HCT116 (cell line): Measurements from ENCODE around the gene ARID3A. TPM values are rescaled to one million over a fixed set of nuclear protein-coding genes. Genes with fewer than 3 reads are reported as not detected.

Experiments used
- ATAC-seq: fragments of 200-7000 bp; cut with Tn5 transposase; 2 replicates; pipeline ENCODE4 v1.9.1; 2020; ENCODE audit warnings: mild to moderate bottlenecking, moderate library complexity
- BruUV-seq: library from RNA; stranded (reverse); fragments of 400-500 nt; replicated peaks from 2 replicates; lab custom pipeline; 2021; lab: Mats Ljungman, UMichigan
- CTCF ChIA-PET: fragments of 300-600 bp; sonication (Branson Sonifier 250); formaldehyde crosslinking; loops from one replicate; lab custom pipeline; 2021; ENCODE audit warnings: antibody characterized with exemption; lab: Charles Lee
- POLR2A ChIA-PET: fragments of 300-600, 350-600 bp; sonication (Branson Sonifier 250); formaldehyde crosslinking; loops from one replicate; lab custom pipeline; 2021; ENCODE audit warnings: antibody characterized with exemption; lab: Charles Lee
- RAD21 ChIA-PET, 2 experiments: fragments of 300-600 bp; sonication (Branson Sonifier 250); formaldehyde crosslinking; loops; one replicate each; lab custom pipeline; 2023; ENCODE audit warnings: low total read pairs in 2 of 2; ENCODE audit not compliant: uncharacterized antibody in 2 of 2, unreplicated experiment in 2 of 2, low non-redundant PET in 1 of 2; lab: Charles Lee
- DNase-seq: peaks from one replicate; pipeline ENCODE4 v3.0.0-alpha.2; 2010; ENCODE audit warnings: low read depth, low spot score
- H2AFZ ChIP-seq: fragments of 200-600 bp; shearing (Covaris generic), sonication (generic); 2 replicates; pipeline ENCODE4 v1.6.1; 2017; ENCODE audit warnings: low read depth, mixed run types, mixed read lengths, antibody characterized with exemption, low read length; ENCODE audit not compliant: poor library complexity, severe bottlenecking
- H3K27ac ChIP-seq: 2 replicates; pipeline ENCODE4 v1.5.1; 2012; ENCODE audit warnings: low read depth, low read length
- H3K27me3 ChIP-seq: fragments of 200-600 bp; sonication (generic); 2 replicates; pipeline ENCODE4 v1.6.1; 2016; ENCODE audit warnings: mixed run types, low read length, mixed read lengths; ENCODE audit not compliant: insufficient read depth
- H3K36me3 ChIP-seq, 2 experiments: fragments of 200-500 bp in 1 of 2; fragments of 200-600 bp in 1 of 2; sonication (Bioruptor generic) in 1 of 2; sonication (generic) in 1 of 2; 2 replicates each; pipeline versions ENCODE4 v1.5.1 to v1.6.1; 2014 to 2016; ENCODE audit warnings: low read length in 2 of 2, inconsistent platforms in 1 of 2, mixed read lengths in 1 of 2, mixed run types in 1 of 2; ENCODE audit not compliant: insufficient read depth in 2 of 2, control insufficient read depth in 1 of 2
- H3K4me1 ChIP-seq, 2 experiments: fragments of 200-600 bp in 1 of 2; sonication (generic) in 1 of 2; 2 replicates each; pipeline versions ENCODE4 v1.5.1 to v1.6.1; 2012 to 2017; ENCODE audit warnings: low read length in 2 of 2, inconsistent platforms in 1 of 2, mild to moderate bottlenecking in 1 of 2, mixed read lengths in 1 of 2, mixed run types in 1 of 2, moderate library complexity in 1 of 2; ENCODE audit not compliant: insufficient read depth in 2 of 2, control insufficient read depth in 1 of 2
- H3K4me2 ChIP-seq: fragments of 200-600 bp; sonication (generic); 2 replicates; pipeline ENCODE4 v1.6.1; 2017; ENCODE audit warnings: mixed run types, low read length, mixed read lengths
- H3K4me3 ChIP-seq, 2 experiments: fragments of 200-600 bp in 1 of 2; sonication (generic) in 1 of 2; replicated peaks in 1 of 2; 2 replicates each; pipeline ENCODE4 v1.5.1; 2011 to 2016; ENCODE audit warnings: low read length in 2 of 2, control low read depth in 1 of 2, low read depth in 1 of 2, mild to moderate bottlenecking in 1 of 2, mixed read lengths in 1 of 2, mixed run types in 1 of 2
- H3K79me2 ChIP-seq: fragments of 200-600 bp; sonication (generic); 2 replicates; pipeline ENCODE4 v1.6.1; 2017; ENCODE audit warnings: mild to moderate bottlenecking, mixed run types, low read length, moderate library complexity, mixed read lengths; ENCODE audit not compliant: insufficient read depth
- H3K9ac ChIP-seq: fragments of 200-600 bp; sonication (generic); 2 replicates; pipeline ENCODE4 v1.6.1; 2016; ENCODE audit warnings: low read length, mixed read lengths
- H3K9me2 ChIP-seq: fragments of 200-600 bp; sonication (generic), shearing (Covaris generic); 2 replicates; pipeline ENCODE4 v1.6.1; 2017; ENCODE audit warnings: mixed run types, mild to moderate bottlenecking, moderate library complexity; ENCODE audit not compliant: insufficient read depth
- H3K9me3 ChIP-seq, 2 experiments: fragments of 200-500 bp in 1 of 2; fragments of 200-600 bp in 1 of 2; sonication (Bioruptor generic) in 1 of 2; sonication (generic) in 1 of 2; 2 replicates each; pipeline ENCODE4 v1.6.1; 2014 to 2017; ENCODE audit warnings: low read length in 2 of 2, mixed read lengths in 2 of 2, inconsistent platforms in 1 of 2, low read depth in 1 of 2, mild to moderate bottlenecking in 1 of 2, mixed run types in 1 of 2, moderate library complexity in 1 of 2; ENCODE audit not compliant: control insufficient read depth in 1 of 2, insufficient read depth in 1 of 2
- H4K20me1 ChIP-seq: fragments of 200-600 bp; sonication (generic), shearing (Covaris generic); 2 replicates; pipeline ENCODE4 v1.6.1; 2017; ENCODE audit warnings: mixed run types, mild to moderate bottlenecking, moderate library complexity; ENCODE audit not compliant: insufficient read depth
- CBX3 ChIP-seq: IDR thresholded peaks from 2 replicates; pipeline ENCODE4 v1.6.1; 2012; ENCODE audit warnings: low read depth
- CEBPB ChIP-seq: IDR thresholded peaks from 2 replicates; pipeline ENCODE4 v1.6.1; 2012; ENCODE audit warnings: low read depth
- EZH2 ChIP-seq: fragments of 200-600 bp; sonication (generic); IDR thresholded peaks from 2 replicates; pipeline ENCODE4 v1.6.1; 2017; ENCODE audit warnings: antibody characterized with exemption, mixed run types
- EZH2phosphoT487 ChIP-seq: fragments of 200-600 bp; IDR thresholded peaks from 2 replicates; pipeline ENCODE4 v1.6.1; 2018; ENCODE audit warnings: antibody characterized with exemption, borderline replicate concordance
- FOSL1 ChIP-seq: IDR thresholded peaks from 2 replicates; pipeline ENCODE4 v1.6.1; 2012; ENCODE audit warnings: low read depth
- POLR2A ChIP-seq: IDR thresholded peaks from 2 replicates; pipeline ENCODE4 v1.7.0; 2011; ENCODE audit warnings: borderline replicate concordance; ENCODE audit not compliant: insufficient read depth, insufficient read length; ENCODE audit errors: extremely low read depth
- POLR2AphosphoS5 ChIP-seq: IDR thresholded peaks from 2 replicates; pipeline ENCODE4 v1.6.1; 2011; ENCODE audit warnings: mild to moderate bottlenecking, low read depth, low read length, moderate library complexity
- SIN3A ChIP-seq: IDR thresholded peaks from 2 replicates; pipeline ENCODE4 v1.6.1; 2012; ENCODE audit warnings: low read depth
- SP1 ChIP-seq: IDR thresholded peaks from 2 replicates; pipeline ENCODE4 v1.6.1; 2012; ENCODE audit warnings: low read depth
- SRF ChIP-seq: IDR thresholded peaks from 2 replicates; pipeline ENCODE4 v1.6.1; 2012; ENCODE audit warnings: low read depth
- YY1 ChIP-seq: IDR thresholded peaks from 2 replicates; pipeline ENCODE4 v1.6.1; 2011; ENCODE audit warnings: low read length, low read depth, moderate library complexity, mild to moderate bottlenecking; ENCODE audit not compliant: insufficient replicate concordance; ENCODE audit errors: extremely low read depth
- ZFX ChIP-seq: fragments of 450-650 bp; IDR thresholded peaks from 2 replicates; pipeline ENCODE4 v1.6.1; 2017
- ZNF274 ChIP-seq: fragments of 200-500 bp; sonication (Bioruptor generic); IDR thresholded peaks from 2 replicates; pipeline ENCODE4 v1.6.1; 2014; ENCODE audit warnings: mild to moderate bottlenecking, low read depth, low read length, inconsistent platforms
- intact Hi-C: fragments of 100-400 bp; cut with micrococcal nuclease; formaldehyde crosslinking; loops from 2 replicates; pipeline ENCODE4 v1.10.0; 2022
- total RNA-seq: library from RNA; stranded (reverse); gene quantifications from one replicate; pipeline ENCODE4 v1.2.1, GENCODE V29; 2021; ENCODE audit not compliant: unreplicated experiment
- TF ChIP-seq, protein P1 (sequence below): IDR thresholded peaks from 2 replicates; pipeline ENCODE4 v1.6.1; 2012
- TF ChIP-seq, protein P2 (sequence below): IDR thresholded peaks from 2 replicates; pipeline ENCODE4 v1.6.1; 2012; ENCODE audit warnings: low read depth
- TF ChIP-seq, protein P3 (sequence below): IDR thresholded peaks from 2 replicates; pipeline ENCODE4 v1.6.1; 2012

Gene ARID3A
- total RNA-seq, 1 experiment from 2014 or later = 21.8 TPM

DNA sequence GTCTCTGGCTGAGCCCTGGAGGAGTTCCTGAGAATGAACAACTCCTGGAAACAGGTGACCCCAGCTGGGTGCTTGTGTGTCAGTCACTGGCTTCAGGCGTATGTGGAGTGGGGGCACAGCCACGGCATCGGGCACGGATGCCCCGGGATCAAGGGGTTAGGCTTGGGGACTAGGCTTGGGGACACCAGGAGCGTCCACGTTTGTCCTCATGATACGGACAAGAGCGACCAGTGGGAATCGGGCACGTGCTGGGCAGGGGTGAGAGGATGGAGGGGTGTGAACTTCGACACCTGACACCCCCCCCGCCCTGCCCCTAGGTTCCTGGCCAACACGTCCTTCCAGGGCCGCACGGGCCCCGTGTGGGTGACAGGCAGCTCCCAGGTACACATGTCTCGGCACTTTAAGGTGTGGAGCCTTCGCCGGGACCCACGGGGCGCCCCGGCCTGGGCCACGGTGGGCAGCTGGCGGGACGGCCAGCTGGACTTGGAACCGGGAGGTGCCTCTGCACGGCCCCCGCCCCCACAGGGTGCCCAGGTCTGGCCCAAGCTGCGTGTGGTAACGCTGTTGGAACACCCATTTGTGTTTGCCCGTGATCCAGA lies 78.5 kb downstream of the ARID3A start:
- H2AFZ ChIP-seq = no peak overlapping the region
- H3K27ac ChIP-seq = no peak overlapping the region
- H3K4me1 ChIP-seq = peaks cover 3 to 10% of the 10 kb centered on the region in 2 experiments; a peak in 2 of 4 replicates
- ChIA-PET CTCF (no interaction called here), RAD21 (no interaction called here), POLR2A (no interaction called here)
- no peak overlapping the region for H3K4me2 ChIP-seq
- H4K20me1 ChIP-seq = no peaks in the 10 kb centered on the region
- ATAC-seq (no peak), DNase-seq (no peak)
- no peak overlapping the region for H3K9ac ChIP-seq
- H3K79me2 ChIP-seq = no peaks in the 10 kb centered on the region
- no peaks in the 10 kb centered on the region for H3K27me3 ChIP-seq
- no peaks in the 10 kb centered on the region for H3K9me2 ChIP-seq
- H3K9me3 ChIP-seq = no peaks in the 10 kb centered on the region
- H3K4me3 ChIP-seq = no peak overlapping the region
- TF ChIP-seq EZH2 (no peak), SIN3A (no peak), POLR2A (no peak), ZNF274 (no peak), FOSL1 (no peak), CEBPB (no peak), SRF (no peak), SP1 (no peak), ZFX (no peak), YY1 (no peak), POLR2AphosphoS5 (no peak), EZH2phosphoT487 (no peak), CBX3 (no peak)
- TF ChIP-seq, protein P1, sequence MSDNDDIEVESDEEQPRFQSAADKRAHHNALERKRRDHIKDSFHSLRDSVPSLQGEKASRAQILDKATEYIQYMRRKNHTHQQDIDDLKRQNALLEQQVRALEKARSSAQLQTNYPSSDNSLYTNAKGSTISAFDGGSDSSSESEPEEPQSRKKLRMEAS = no peak
- TF ChIP-seq, protein P2, sequence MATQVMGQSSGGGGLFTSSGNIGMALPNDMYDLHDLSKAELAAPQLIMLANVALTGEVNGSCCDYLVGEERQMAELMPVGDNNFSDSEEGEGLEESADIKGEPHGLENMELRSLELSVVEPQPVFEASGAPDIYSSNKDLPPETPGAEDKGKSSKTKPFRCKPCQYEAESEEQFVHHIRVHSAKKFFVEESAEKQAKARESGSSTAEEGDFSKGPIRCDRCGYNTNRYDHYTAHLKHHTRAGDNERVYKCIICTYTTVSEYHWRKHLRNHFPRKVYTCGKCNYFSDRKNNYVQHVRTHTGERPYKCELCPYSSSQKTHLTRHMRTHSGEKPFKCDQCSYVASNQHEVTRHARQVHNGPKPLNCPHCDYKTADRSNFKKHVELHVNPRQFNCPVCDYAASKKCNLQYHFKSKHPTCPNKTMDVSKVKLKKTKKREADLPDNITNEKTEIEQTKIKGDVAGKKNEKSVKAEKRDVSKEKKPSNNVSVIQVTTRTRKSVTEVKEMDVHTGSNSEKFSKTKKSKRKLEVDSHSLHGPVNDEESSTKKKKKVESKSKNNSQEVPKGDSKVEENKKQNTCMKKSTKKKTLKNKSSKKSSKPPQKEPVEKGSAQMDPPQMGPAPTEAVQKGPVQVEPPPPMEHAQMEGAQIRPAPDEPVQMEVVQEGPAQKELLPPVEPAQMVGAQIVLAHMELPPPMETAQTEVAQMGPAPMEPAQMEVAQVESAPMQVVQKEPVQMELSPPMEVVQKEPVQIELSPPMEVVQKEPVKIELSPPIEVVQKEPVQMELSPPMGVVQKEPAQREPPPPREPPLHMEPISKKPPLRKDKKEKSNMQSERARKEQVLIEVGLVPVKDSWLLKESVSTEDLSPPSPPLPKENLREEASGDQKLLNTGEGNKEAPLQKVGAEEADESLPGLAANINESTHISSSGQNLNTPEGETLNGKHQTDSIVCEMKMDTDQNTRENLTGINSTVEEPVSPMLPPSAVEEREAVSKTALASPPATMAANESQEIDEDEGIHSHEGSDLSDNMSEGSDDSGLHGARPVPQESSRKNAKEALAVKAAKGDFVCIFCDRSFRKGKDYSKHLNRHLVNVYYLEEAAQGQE = no peak
- TF ChIP-seq, protein P3, sequence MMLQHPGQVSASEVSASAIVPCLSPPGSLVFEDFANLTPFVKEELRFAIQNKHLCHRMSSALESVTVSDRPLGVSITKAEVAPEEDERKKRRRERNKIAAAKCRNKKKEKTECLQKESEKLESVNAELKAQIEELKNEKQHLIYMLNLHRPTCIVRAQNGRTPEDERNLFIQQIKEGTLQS = no peak
- BruUV-seq = no TSS peak
- intact Hi-C loops = no loop called here
- H3K36me3 ChIP-seq = no peaks in the 10 kb centered on the region
